ENCODE data around the gene PDGFB. TPM values are rescaled to one million over a fixed set of nuclear protein-coding genes. Genes with fewer than 3 reads are reported as not detected.

PDGFB gene
- total RNA-seq, 1 donor from 2014 or later = 79.6 TPM

GRCh38 chr22:39225591-39225990 lies 19.2 kb downstream of the PDGFB start:
- TF ChIP-seq CTCF (conservative IDR thresholded peaks at IDR 0.05; ENCODE audit: low read depth, low read length) = no peak
- DNase-seq (ENCODE audit: low read depth) = no peak
- no peak overlapping the region for H3K4me3 ChIP-seq (ENCODE audit: low read depth, low read length)

GRCh38 chr22:39224550-39224949 lies 20.2 kb downstream of the PDGFB start:
- no peak overlapping the region for H3K4me3 ChIP-seq (ENCODE audit: low read depth, low read length)
- DNase-seq (ENCODE audit: low read depth) = no peak
- TF ChIP-seq CTCF (conservative IDR thresholded peaks at IDR 0.05; ENCODE audit: low read depth, low read length) = no peak

- no peak for DNase-seq (ENCODE audit: low read depth)
- no peak for TF ChIP-seq CTCF (conservative IDR thresholded peaks at IDR 0.05; ENCODE audit: low read depth, low read length)
Measured at GRCh38 chr22:39223091-39223710, 21.6 kb downstream of the PDGFB start.

GRCh38 chr22:39221999-39222686 lies 22.6 kb downstream of the PDGFB start:
- DNase-seq (ENCODE audit: low read depth) = no peak
- TF ChIP-seq CTCF (conservative IDR thresholded peaks at IDR 0.05; ENCODE audit: low read depth, low read length) = no peak
- H3K4me3 ChIP-seq (ENCODE audit: low read depth, low read length) = no peak overlapping the region

More at GRCh38 chr22:39223091-39223710, 21.6 kb downstream of the PDGFB start:
- H3K4me3 ChIP-seq (ENCODE audit: low read depth, low read length) = no peak overlapping the region

- DNase-seq (ENCODE audit: low read depth) = no peak
- TF ChIP-seq CTCF (conservative IDR thresholded peaks at IDR 0.05; ENCODE audit: low read depth, low read length) = no peak
- H3K4me3 ChIP-seq (ENCODE audit: low read depth, low read length) = no peak overlapping the region
Measured at GRCh38 chr22:39220890-39221850, 23.6 kb downstream of the PDGFB start.

- DNase-seq (ENCODE audit: low read depth) = no peak
- no peak for TF ChIP-seq CTCF (conservative IDR thresholded peaks at IDR 0.05; ENCODE audit: low read depth, low read length)
- no peak overlapping the region for H3K4me3 ChIP-seq (ENCODE audit: low read depth, low read length)
Measured at GRCh38 chr22:39220450-39220849, 24.3 kb downstream of the PDGFB start.
